GM03348 (cell line): ENCODE results near the gene OCRL.
A peak's percentile ranks its signal among the peaks of the same experiment; 100 is the strongest.

Source experiments
- DNase-seq: peaks from one replicate; pipeline ENCODE4 v3.0.0; 2012; ENCODE audit warnings: low spot score

The OCRL gene

DNA sequence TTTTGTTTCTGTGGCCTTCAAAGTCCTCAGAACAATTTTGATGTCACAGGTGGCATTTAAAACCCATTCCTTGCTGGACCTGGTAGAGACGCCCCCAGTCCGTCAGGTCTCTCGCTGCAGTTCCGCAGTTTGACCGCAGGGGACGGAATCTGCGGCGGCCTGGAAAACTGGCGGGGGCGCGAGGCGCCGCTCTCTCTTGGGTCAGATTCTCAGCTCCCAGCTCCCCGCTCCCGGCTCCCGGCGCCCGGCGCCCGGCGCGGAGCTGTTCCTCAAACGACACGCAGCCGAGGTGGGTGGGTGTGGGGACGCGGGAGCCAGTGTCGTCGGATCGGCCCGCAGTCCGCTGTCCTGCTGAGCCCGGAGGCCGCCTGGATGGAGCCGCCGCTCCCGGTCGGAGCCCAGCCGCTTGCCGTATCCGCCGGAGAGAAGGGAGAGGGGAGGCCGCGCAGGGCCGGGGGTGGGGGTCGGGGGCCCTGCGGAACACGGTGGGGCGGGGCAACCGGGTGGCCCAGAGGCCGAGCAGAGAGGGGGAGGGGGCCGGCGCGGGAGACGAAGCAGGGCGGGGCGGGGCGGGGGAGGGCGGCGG is at the start of gene OCRL:
OCRL (plus strand) TSS at position 192 of the 586 bp plus-strand sequence; CDS start at position 373, 181 bp downstream.
- peak; percentile 87 for DNase-seq

DNA sequence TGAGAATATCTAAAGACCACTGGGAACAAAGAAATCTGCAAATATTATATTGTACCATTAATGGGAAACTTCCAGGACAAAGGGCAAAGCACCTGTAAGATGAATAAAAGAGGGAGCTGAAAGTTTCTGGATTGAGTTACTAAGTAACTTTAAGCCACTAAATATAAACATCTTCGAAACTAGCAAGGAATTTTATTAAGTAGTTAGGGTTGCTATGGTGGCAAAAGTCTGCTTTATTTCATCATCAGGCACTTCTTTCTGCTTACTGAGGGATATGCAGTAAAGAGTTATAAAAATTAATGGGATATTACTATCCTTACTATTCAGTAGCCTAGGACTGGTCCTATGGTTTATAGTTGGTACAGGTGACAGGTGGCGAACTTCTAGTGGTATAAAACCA is 49.7 kb upstream of the OCRL start:
- DNase-seq: no peak

DNA sequence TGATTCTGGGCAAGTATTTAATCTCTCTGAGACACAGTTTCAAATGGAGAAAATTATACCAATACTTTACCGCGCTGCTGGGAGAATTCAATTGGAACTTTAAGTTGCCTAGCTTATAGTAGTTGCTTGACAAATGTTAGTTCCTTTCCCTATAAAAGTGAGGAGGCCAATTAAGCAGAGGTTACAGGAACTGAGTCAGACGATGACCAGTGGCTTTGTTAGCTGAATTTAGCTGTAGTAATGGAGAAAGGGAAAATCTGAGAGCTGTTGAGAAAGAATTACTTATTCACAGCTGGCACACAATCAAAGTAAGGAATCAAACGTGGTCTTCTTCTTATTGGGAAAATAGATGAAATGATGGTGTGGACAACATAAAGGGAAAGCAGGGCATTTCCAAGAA is 46.4 kb upstream of the OCRL start:
- DNase-seq: peak; percentile 21

DNA sequence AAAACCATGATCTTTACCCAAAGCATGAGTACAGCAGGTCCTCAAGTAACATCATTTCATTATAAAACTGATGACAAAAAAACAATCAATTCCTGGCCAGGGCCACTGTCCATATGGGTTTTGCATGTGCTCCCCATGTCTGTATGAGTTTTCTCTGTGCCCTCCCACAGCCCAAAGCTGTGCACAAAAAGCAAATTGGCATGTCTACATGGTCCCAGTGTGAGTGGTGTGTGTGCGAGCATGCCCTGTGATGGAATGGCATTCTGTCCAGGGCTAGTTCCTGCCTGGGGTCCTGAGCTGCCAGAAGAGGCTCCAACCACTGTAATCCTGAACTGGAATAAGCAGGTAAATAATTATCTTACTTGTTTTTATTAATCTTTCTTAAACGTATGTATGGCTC is 45.2 kb upstream of the OCRL start:
- no peak for DNase-seq

DNA sequence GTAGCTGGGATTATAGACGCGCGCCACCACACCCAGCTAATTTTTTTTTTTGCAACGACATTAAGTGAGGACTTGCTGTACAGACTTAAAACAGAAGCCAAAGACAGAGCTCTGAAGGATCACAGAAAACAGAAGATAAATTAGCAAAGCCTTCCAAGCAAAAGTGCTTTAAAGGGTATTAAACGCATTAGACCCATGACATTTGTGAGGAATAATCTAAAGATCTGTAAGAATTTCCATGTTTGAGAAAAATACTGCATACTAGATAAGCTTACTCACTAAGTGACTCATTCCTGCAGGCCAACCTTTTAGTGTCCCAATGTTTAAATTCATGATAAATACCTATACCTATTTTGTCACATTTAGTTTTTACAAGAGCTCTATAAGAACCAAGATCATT is 44.2 kb upstream of the OCRL start:
- DNase-seq: peak; percentile 6

DNA sequence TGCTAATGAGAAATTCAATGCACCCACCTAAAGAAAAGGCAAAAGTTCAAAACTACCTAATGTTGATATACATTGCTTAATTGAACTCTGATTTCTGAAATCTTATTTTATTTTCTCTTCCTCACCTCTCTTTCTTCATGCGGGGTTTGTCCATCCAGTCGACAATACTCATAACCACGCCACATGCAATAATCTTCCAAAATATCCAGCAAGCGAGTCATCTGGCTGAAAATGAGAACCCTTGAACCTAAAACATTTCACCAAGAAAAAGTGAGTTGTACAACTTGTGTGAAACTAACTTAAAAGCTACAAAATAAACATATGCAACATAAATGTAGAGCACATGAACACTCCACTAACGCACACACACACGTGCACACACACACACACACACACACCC is 43.4 kb upstream of the OCRL start:
- DNase-seq: peak; percentile 30

DNA sequence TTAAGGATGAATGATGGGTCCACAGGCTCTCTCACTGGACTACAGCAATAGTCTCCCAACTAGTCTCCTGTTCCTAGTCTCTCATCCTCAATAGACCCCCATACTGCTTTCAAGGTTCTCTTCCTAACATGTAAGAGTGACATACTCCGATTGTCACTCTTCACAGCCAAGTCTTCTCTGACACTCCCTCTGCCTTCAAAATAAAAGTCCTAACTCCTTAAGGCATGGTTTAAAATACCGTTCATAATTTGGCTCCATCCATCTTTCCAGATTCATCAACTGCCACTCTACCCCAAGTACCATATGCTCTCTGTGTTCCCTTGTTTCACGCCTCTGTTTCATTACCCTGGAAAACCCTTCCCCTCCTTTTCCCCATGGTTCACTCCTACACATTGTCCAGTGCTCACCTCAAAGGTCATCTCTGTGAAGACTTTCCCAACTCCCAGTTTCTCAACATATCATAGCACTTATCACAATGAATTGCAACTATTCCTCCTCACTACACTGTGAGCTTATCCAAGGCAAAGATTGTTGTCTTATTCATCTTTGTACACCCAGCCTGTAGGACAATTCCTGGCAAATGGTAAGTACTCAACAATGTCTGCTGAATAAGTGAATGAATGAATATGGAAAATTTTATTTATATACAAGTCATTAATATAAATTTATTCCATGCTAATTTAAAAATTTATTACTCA is 42.8 kb upstream of the OCRL start:
- no peak for DNase-seq

DNA sequence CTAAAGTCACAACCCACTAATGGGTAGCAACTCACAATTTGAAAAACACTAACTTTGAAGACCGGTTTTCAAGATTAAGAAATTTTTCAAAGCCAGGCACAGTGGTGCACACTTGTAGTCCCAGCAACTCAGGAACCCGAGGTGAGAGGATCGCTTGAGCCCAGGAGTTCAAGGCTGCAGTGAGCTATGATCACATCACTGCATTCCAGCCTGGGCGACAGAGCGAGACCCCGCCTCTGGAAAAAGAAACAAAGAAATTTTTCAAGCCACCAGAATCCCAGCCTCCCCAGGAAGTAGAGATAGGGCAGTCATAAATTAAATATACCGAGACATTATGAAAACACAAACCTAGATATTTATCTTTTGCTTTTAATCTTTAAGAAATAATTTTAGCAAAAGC is 29.7 kb upstream of the OCRL start:
- DNase-seq: no peak

DNA sequence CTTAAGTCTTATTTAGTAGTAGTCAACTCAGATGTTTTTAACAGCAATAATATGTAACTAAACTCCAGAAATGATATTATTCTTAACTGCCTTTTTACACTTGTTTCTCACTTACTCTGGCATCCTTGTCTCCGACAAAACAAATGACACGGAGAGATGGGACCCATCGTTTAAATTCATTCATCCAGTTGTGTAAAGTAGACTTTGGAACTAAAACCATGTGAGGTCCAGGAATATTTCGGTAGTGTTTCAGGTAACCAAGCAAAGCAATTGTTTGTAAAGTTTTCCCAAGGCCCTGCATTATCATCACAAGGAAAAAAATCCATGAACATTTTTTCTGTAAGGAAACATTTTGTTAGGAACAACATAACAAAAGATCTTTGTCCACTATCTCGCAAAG is 28.4 kb upstream of the OCRL start:
- no peak for DNase-seq

DNA sequence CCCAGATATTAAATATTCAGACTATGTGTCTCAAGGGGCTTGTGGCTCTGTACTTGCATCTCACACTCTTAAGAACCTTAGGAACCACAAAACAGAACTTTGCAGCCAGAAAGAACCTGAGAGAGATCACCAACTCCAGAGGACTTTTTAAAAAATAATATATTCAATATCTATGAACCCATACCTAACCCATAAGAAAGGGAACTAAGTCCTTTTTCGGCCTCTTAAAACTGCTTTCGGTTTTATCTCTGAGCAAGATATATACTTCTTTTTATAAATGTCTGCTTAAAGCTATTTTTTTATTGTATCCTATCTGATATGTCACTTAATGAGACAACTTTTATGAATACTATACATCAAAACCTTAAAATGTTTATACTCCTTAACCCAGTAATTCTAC is 27.6 kb upstream of the OCRL start:
- DNase-seq: no peak

DNA sequence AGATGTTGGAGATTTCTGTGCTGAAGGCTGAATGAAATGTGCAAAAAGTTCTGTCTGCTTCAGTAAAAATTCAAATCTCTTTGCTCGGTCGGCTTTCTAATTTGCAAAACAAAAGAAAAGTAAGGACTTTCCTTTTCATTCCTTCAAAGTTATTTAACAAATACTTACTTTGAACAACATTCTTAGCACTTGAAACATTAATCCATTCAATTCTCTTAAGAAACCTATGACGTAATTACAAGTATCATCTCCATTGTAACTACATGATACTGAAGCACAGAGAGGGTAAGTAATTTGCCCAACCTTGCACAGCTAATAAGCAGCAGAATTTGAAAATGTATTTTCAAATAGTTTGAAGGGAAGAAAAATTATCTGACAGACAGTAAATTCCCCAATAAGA is 23.7 kb upstream of the OCRL start:
- DNase-seq: no peak

DNA sequence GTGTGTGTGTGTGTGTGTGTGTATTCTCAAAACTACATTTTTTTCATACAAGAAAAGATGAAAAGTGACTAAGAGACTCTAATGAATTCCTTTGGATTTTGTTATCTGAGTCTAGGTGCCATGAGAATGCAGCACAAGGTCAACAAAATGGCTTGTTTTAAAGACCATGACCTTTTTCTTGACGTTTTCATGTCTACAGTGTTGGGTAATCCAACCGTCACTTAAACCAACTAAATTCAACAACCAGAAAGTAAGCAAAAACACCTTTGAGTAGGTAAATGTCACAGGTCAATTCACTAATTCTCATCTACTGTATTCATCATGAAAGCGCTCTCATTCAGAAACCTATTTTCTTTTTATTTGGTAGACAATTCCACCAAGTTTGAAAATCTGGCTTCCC is 19.9 kb upstream of the OCRL start:
- no peak for DNase-seq

DNA sequence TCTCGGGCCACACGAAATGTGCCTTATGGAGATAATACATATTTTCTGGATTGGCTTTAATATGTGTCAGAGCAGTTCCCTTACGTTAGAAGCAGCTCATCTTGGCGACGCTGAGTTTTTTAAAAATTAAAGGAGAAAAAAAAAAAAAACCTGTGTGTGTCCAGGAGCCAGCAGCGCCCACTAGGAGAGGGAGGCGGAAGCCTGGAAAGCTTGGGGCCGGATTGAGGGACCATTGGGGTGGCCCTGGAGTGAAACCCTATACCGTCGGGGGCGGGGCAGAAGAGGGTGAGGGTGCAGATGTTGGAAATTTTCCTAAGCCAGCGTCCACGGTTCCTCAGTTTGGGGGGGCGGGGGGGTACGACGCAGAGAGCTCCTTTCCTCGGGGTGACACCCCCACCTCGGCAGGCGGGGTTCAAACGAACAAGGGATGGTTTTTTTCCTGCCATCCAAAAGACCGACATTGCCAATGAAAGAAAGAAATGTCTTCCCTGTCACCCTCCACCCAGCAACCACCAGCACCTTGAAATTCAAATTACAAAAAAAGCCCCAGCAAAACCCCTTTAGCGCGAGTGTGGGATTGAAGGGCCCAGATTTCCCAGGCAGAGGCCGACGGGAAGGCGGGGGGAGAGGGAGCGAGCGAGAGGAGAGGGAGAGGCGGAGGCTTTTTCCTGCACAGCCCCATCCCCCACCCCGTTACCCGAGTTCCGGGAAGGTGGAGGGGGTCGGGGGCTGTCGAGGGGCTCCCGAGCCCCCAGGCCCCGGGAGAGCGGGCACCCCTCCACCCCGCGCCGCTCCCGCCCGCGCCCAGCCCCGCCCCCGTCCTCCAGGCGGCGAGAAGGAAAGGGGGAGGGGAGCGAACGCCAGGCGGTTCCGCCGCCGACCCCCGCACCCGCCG is 17.6 kb upstream of the OCRL start:
- DNase-seq: peak; percentile 76

DNA sequence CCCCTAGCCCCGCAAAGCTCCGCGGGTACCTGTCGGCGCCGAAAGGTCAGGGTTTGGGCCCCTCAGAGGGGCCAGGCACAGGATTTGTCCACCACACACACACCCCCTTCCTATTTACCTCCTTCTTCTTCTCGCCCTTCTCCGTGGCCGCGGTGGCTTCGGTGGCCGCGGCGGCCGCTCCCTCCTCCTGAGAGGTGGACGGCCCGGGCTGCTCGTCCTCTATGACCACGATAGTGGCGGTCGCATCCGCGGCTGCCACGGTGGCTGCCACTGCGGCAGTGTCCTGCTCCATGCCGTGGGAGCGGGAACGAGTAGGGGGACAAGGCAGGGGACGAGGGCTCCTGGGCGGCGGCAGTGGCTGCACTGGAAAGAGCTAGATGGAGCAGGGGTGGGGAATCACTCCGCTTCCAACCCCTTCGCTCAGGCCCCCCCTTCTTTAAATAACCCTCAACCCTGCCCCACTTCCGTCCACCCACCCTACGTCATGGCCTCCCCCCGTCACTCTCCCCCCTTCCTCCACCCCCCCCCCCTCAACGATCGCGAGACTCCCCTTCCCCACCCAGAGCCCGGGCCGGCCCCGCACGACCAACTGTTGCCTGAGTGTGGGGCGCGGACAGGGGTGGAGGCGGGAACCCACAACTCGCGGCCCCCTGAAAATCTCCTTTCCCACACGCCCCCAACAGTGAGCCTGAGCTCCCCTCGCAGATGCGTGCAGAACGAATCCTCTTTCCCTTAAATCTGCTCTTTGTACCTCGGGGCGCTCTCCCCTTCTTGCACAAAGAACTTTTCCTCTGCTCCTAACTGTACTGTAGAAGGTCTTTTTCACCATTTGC is 16.8 kb upstream of the OCRL start, which contains the start of gene SMARCA1:
SMARCA1 (minus strand) TSS at position 412 of the 833 bp plus-strand sequence; CDS start at position 292, 120 bp downstream.
- DNase-seq: peak; percentile 88

DNA sequence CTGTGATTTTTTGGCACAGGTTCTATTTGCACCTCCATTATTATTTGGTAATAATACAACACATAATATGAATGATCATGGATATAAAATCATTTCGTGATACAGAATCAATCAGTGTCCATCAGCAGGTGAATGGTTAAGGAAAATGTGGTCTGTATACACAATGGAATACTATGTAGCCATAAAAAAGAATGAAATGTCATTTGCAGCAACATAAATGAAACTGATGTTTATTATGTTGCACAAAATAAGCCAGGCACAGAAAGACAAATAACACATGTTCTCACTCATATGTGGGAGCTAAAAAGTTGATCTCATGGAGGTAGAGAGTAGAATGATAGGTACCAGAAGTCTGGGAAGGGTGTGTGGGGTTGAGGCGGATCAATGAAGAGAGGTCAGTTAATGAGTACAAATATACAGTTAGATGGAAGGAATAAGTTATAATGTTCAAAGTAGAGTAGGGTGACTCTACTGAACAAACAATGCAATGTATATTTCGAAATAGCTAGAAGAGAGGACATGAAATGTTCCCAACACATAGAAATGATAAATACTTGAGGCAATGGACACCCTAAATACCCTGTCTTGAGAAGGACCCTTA is 15.7 kb upstream of the OCRL start:
- DNase-seq: no peak

DNA sequence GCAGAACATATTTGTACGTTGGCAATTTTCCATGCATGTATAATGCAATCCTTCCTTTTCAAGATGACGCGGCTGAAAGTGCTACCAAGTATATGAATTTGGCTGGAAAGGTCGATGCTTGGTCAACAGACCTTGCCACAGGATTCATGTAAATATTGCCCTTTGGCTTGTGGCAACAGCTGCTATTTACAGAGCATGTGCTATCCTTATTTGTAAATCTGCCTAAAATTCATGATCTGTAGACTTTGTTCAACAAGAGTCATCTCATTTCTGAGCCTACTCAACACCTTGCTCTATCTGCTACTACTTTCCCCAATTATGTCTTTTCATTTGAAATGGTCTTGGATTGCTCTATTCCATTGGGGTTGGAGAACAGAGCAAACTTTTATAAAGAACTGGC is 14.9 kb upstream of the OCRL start:
- DNase-seq: no peak

DNA sequence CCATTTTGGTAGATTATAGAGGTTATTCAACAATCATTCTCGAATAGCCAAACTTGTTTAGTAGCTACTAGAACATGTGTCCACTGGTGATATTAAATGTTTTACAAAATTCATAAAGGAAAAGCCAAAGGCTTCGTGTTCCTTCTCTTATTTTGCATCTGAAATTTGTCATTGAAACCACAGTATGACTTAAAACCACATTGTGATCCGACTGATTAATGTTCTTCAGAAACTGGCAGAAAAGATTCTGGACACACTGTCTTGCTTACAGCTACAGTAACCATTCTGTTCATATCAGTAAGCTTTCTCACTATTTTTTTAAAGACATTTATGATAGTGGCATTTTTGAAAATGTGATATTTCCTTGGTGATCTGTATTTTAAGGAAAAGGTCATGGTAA is 14.2 kb upstream of the OCRL start:
- DNase-seq: no peak

DNA sequence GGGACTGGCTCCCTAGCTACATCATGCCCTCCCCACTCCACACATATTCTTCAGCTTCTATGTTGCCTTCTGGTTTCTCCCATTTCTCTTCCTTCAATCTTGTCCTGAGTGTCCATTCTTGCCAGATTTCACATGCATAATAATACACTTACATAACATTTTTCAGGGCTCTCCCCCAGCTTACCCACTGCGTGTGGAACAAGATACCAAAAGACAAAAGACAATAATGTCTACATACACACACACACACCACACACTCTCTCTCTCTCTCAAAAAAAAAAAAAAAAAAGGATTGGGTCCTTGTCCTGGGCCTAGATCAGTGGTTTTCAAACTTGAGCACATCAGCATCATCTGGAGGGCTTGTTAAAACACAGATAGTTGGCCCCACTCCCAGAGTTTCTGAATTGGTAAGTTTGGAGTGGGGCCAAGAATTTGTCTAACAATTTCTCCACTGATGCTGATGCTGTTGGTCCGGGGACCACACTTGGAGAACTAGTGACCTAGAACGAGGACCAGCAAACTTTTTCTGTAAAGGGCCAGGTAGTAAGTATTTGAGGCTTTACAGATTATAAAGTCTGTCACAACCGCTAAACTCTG is 10.3 kb upstream of the OCRL start:
- DNase-seq: no peak

DNA sequence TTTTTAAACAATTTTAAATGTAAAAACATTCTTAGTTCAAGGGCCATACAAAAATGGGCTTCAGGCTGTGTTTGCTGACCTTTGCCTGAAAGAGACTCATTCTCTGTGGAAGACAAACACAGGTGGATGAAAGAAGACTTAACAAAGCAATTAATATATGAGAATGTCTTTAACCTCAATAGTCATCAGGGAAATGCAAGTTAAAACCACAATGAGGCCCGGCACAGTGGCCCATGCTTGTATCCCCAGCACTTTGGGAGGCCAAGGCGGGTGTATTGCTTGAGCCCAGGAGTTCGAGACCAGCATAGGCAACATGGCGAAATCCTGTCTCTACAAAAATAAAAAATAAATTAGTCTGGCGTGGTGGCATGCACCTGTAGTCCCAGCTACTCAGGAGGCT is 9.6 kb upstream of the OCRL start:
- DNase-seq: no peak

DNA sequence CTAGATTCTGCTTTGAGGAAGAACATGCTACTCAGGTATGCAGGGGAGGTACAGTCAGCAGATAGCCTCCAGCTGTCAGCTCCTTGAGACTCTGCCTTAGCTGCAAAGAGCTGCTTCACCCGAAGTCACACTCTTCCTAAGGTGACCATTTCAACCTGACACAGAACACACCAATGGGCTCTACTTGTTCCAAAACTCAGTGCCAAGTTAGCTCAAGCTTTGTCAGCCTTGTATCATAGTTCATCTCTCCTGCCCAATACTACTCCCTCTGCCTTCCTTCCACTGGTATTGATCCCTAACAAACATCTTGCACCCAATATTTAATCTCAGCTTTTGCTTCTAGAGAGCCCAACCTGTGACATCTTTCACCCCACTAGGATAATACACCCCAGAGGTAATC is 8.9 kb upstream of the OCRL start:
- no peak for DNase-seq
